DND-41 (cell line): ENCODE measurements around the gene BRAF.
"Not testable (repeated sequence)": the region's sequence is repeated elsewhere in the genome, so short reads cannot be mapped to it uniquely, and the experiment has no call there.

ENCODE experiments used
- ATAC-seq: fragments of 200-7000 bp; cut with Tn5 transposase; 3 replicates; pipeline ENCODE4 v1.9.1; 2021; ENCODE audit warnings: low read depth; ENCODE audit not compliant: insufficient read depth
- DNase-seq: peaks from one replicate; pipeline ENCODE4 v3.0.0-alpha.2; 2020
- H2AFZ ChIP-seq: 2 replicates; pipeline ENCODE4 v1.6.0; 2012; ENCODE audit warnings: low read depth, low read length
- H3K27ac ChIP-seq: 2 replicates; pipeline ENCODE4 v1.5.1; 2012; ENCODE audit warnings: low read length, inconsistent platforms
- H3K27me3 ChIP-seq: fragments of 200-600 bp; sonication (generic); 2 replicates; pipeline ENCODE4 v1.6.0; 2012; ENCODE audit warnings: low read length, mild to moderate bottlenecking, inconsistent platforms; ENCODE audit not compliant: insufficient read depth, poor library complexity
- H3K36me3 ChIP-seq: 2 replicates; pipeline ENCODE4 v1.5.1; 2012; ENCODE audit warnings: low read length, inconsistent platforms; ENCODE audit not compliant: insufficient read depth
- H3K4me1 ChIP-seq: 2 replicates; pipeline ENCODE4 v1.5.1; 2012; ENCODE audit warnings: mild to moderate bottlenecking, low read length; ENCODE audit not compliant: insufficient read depth
- H3K4me2 ChIP-seq: 2 replicates; pipeline ENCODE4 v1.6.0; 2012; ENCODE audit warnings: mild to moderate bottlenecking, moderate library complexity, low read length, inconsistent platforms; ENCODE audit not compliant: insufficient read depth
- H3K4me3 ChIP-seq, 2 experiments: fragments of 200-600 bp in 1 of 2; shearing (Covaris generic) in 1 of 2; 2 replicates each; pipeline ENCODE4 v1.5.1; 2012 to 2016; ENCODE audit warnings: inconsistent platforms in 2 of 2, low read length in 2 of 2, mild to moderate bottlenecking in 2 of 2, low read depth in 1 of 2, moderate library complexity in 1 of 2
- H3K79me2 ChIP-seq: 2 replicates; pipeline ENCODE4 v1.6.0; 2012; ENCODE audit warnings: low read length, inconsistent platforms; ENCODE audit not compliant: insufficient read depth
- H3K9ac ChIP-seq: 2 replicates; pipeline ENCODE4 v1.6.0; 2012; ENCODE audit warnings: low read depth, mild to moderate bottlenecking, inconsistent platforms, low read length, moderate library complexity
- H3K9me3 ChIP-seq: 2 replicates; pipeline ENCODE4 v1.5.1; 2012; ENCODE audit warnings: low read length, moderate library complexity, mild to moderate bottlenecking, inconsistent platforms; ENCODE audit not compliant: insufficient read depth, severe bottlenecking
- H4K20me1 ChIP-seq: 2 replicates; pipeline ENCODE4 v1.6.0; 2012; ENCODE audit warnings: low read length; ENCODE audit not compliant: insufficient read depth
- CTCF ChIP-seq: IDR thresholded peaks from 2 replicates; pipeline ENCODE4 v1.5.1; 2012; ENCODE audit warnings: borderline replicate concordance, low read length, moderate library complexity, mild to moderate bottlenecking; ENCODE audit not compliant: poor library complexity, severe bottlenecking; ENCODE audit errors: extremely low read depth
- EZH2 ChIP-seq: IDR thresholded peaks from 3 replicates; pipeline ENCODE4 v1.6.1; 2012; ENCODE audit warnings: borderline replicate concordance, low read depth, mild to moderate bottlenecking, moderate library complexity, low read length, inconsistent platforms; ENCODE audit not compliant: severe bottlenecking

BRAF gene

GRCh38 chr7:140883378-140883777, 41.4 kb downstream of the BRAF start:
- H3K9me3 ChIP-seq = no peaks in the 10 kb centered on the region
- no peak overlapping the region for H3K9ac ChIP-seq
- H3K27me3 ChIP-seq = no peaks in the 10 kb centered on the region
- H3K4me1 ChIP-seq = no peaks in the 10 kb centered on the region
- no peak overlapping the region for H3K4me2 ChIP-seq
- H2AFZ ChIP-seq = no peak overlapping the region
- H3K79me2 ChIP-seq = peaks cover 81% of the 10 kb centered on the region
- TF ChIP-seq CTCF (no peak), EZH2 (no peak)
- ATAC-seq = no peak
- H3K27ac ChIP-seq = no peak overlapping the region
- H4K20me1 ChIP-seq = peaks cover 20% of the 10 kb centered on the region
- no peak for DNase-seq
- H3K4me3 ChIP-seq = no peak overlapping the region
- H3K36me3 ChIP-seq = no peaks in the 10 kb centered on the region

- not testable (repeated sequence) for H3K4me1 ChIP-seq, H3K4me3 ChIP-seq, H3K9me3 ChIP-seq, H2AFZ ChIP-seq, H3K27me3 ChIP-seq, H3K4me2 ChIP-seq, ATAC-seq, H3K36me3 ChIP-seq, H3K27ac ChIP-seq, DNase-seq, H3K9ac ChIP-seq
- peaks cover 15% of the 10 kb centered on the region; the same call in 1 of the 2 replicates for H4K20me1 ChIP-seq
- peaks cover 79% of the 10 kb centered on the region for H3K79me2 ChIP-seq
Observed at GRCh38 chr7:140882834-140883233, 41.9 kb downstream of the BRAF start.

GRCh38 chr7:140881507-140882228, 43.1 kb downstream of the BRAF start:
- Histone ChIP-seq H2AFZ (no peak overlapping the region), H3K4me1 (peaks cover 8% of the 10 kb centered on the region; the same call in 1 of the 2 replicates), H3K27me3 (no peaks in the 10 kb centered on the region), H3K4me2 (no peak overlapping the region), H3K79me2 (peaks cover 72% of the 10 kb centered on the region), H3K9ac (no peak overlapping the region), H3K27ac (no peak overlapping the region), H4K20me1 (peaks cover 8% of the 10 kb centered on the region; the same call in 1 of the 2 replicates), H3K36me3 (no peaks in the 10 kb centered on the region), H3K9me3 (no peaks in the 10 kb centered on the region), H3K4me3 (no peak overlapping the region)
- DNase-seq (no peak), ATAC-seq (no peak)
- no peak for TF ChIP-seq EZH2
- TF ChIP-seq CTCF = no peak

- H3K79me2 ChIP-seq = peaks cover 75% of the 10 kb centered on the region
- no peak for TF ChIP-seq EZH2
- no peak for TF ChIP-seq CTCF
- H3K9me3 ChIP-seq = no peaks in the 10 kb centered on the region
- no peak overlapping the region for H2AFZ ChIP-seq
- H3K4me2 ChIP-seq = no peak overlapping the region
- H4K20me1 ChIP-seq = peaks cover 27% of the 10 kb centered on the region
- H3K9ac ChIP-seq = no peak overlapping the region
- H3K27ac ChIP-seq = no peak overlapping the region
- H3K4me1 ChIP-seq = peaks cover 13% of the 10 kb centered on the region; the same call in 1 of the 2 replicates
- ATAC-seq (no peak), DNase-seq (no peak)
- H3K4me3 ChIP-seq = no peak overlapping the region
- H3K27me3 ChIP-seq = no peaks in the 10 kb centered on the region
- H3K36me3 ChIP-seq = no peaks in the 10 kb centered on the region
Observed at GRCh38 chr7:140877249-140877524, 47.5 kb downstream of the BRAF start.
